ENCODE results near the gene DAAM2. TPM values are rescaled to one million over a fixed set of nuclear protein-coding genes. Genes with fewer than 3 reads are reported as not detected.

The DAAM2 gene
- total RNA-seq, 2 experiments from 2014 or later = not detected

DNA sequence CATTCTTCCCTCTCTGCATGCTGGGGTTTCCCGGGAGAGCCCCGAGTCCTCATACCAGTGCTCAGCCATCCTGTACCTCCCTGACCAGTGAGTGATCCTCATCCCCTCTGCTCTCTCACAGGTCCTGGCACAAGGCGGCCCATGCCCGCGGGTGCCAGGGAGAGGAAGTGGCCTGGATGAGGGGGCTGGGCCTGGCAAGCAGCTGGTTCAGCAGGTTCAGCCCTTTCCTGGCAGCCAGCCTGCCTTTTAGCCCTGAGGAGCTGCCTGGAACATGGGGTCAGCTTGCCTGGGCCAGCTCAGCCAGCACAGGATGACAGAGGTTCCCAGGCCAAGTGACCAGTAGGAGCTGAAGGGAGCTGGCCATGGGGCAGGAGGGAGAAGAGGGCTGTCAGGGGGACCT lies 131.2 kb downstream of the DAAM2 start:
- ChIA-PET CTCF (no interaction called here), POLR2A (no interaction called here)
- peaks cover 7% of the 10 kb centered on the region for H3K4me1 Mint-ChIP-seq (ENCODE audit: low read depth)
- H3K27me3 Mint-ChIP-seq (ENCODE audit: low read depth) = no peaks in the 10 kb centered on the region
- ATAC-seq = no peak
- H3K9me3 Mint-ChIP-seq (ENCODE audit: insufficient read depth) = no peaks in the 10 kb centered on the region
- H3K27ac Mint-ChIP-seq = no peak overlapping the region
- H3K36me3 Mint-ChIP-seq (ENCODE audit: low read depth) = no peaks in the 10 kb centered on the region
- no peak overlapping the region for H3K4me3 Mint-ChIP-seq
- no peak for DNase-seq

DNA sequence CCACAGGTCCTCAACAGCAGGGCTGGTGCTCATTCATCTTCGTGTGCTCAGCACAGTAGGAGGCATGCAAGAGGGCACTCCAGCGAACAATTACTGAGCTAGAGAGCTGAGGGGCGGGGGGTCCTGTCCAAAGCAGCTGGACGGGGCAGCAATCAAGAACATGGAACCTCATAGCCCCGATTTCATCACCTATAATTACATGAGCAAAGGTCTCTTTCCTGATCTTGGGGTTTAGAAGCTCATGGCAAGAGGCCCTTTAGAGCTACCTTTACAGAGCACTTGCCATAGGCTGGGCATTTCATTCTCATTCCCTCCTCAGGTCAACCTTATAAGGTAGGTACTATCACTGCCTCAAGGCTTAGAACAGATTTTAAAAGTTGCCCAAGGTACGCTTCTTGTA lies 131.7 kb downstream of the DAAM2 start:
- no peaks in the 10 kb centered on the region for H3K36me3 Mint-ChIP-seq (ENCODE audit: low read depth)
- DNase-seq = no peak
- ATAC-seq = no peak
- peaks cover 7% of the 10 kb centered on the region for H3K4me1 Mint-ChIP-seq (ENCODE audit: low read depth)
- H3K9me3 Mint-ChIP-seq (ENCODE audit: insufficient read depth) = no peaks in the 10 kb centered on the region
- no peak overlapping the region for H3K4me3 Mint-ChIP-seq
- CTCF ChIA-PET = no interaction called here
- H3K27me3 Mint-ChIP-seq (ENCODE audit: low read depth) = no peaks in the 10 kb centered on the region
- POLR2A ChIA-PET = no interaction called here
- H3K27ac Mint-ChIP-seq = no peak overlapping the region

DNA sequence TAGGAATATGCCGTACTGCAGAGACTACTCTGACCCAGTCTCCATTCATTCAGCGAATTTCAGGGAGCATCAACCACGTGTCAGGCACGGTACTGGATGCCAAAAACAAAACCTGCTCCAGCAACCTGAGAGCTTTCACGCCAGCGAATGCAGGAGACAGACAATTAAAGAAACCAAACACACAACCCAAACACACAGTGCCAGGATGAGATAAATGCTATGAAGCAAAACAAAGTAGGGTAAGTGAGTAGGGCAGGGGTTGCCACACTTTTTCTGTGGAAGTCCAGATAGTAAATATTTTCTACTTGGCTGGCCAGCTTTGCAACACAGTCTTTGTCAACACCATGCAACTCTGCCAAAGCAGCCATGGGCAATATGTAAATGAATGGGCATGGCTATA lies 132.1 kb downstream of the DAAM2 start:
- no peak overlapping the region for H3K27ac Mint-ChIP-seq
- POLR2A ChIA-PET = no interaction called here

DNA sequence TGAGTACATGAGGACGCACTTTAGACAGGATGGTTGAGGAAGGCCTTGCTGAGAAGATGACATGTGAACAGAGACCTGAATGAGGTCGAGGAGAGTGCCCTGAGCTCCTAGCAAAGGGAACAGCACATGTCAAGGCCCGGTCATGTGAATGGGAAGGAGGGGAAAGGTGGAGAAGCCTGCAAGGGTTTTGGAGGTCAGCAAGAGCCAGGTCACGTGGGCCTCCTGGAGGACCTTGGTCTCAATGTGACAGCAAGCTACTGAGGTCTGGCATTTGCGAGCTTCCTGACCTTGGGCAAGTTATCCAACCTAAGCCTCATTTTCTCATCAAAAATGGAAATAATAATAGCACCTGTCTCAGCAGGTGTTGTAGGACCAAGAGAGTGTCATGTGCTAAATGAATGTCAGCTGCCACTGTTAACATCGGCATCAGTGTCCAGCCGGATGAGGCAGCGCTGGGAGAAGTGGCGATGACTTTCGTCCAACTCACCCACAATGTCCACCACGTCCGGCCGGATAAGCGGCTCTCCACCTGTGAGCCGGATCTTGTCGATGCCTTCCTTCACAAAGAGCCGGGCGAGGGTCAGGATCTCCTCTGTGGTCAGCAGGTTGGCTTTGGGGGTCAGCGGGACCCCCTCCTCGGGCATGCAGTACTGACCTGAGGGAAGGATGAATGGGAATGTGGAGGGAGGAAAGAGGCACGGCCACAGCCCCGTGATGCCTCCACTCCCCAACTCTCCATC lies 133.2 kb downstream of the DAAM2 start:
- no peak overlapping the region for H3K4me3 Mint-ChIP-seq
- H3K4me1 Mint-ChIP-seq (ENCODE audit: low read depth) = peaks cover 7% of the 10 kb centered on the region
- H3K36me3 Mint-ChIP-seq (ENCODE audit: low read depth) = no peaks in the 10 kb centered on the region
- CTCF ChIA-PET = no interaction called here
- POLR2A ChIA-PET = no interaction called here
- no peak for ATAC-seq
- no peaks in the 10 kb centered on the region for H3K9me3 Mint-ChIP-seq (ENCODE audit: insufficient read depth)
- H3K27ac Mint-ChIP-seq = no peak overlapping the region
- no peak for DNase-seq
- H3K27me3 Mint-ChIP-seq (ENCODE audit: low read depth) = no peaks in the 10 kb centered on the region

More for the DNA sequence above, 132.1 kb downstream of the DAAM2 start:
- peaks cover 7% of the 10 kb centered on the region for H3K4me1 Mint-ChIP-seq (ENCODE audit: low read depth)
- CTCF ChIA-PET = no interaction called here
- no peak overlapping the region for H3K4me3 Mint-ChIP-seq
- ATAC-seq (no peak), DNase-seq (no peak)
- H3K36me3 Mint-ChIP-seq (ENCODE audit: low read depth) = no peaks in the 10 kb centered on the region
- no peaks in the 10 kb centered on the region for H3K9me3 Mint-ChIP-seq (ENCODE audit: insufficient read depth)
- no peaks in the 10 kb centered on the region for H3K27me3 Mint-ChIP-seq (ENCODE audit: low read depth)

DNA sequence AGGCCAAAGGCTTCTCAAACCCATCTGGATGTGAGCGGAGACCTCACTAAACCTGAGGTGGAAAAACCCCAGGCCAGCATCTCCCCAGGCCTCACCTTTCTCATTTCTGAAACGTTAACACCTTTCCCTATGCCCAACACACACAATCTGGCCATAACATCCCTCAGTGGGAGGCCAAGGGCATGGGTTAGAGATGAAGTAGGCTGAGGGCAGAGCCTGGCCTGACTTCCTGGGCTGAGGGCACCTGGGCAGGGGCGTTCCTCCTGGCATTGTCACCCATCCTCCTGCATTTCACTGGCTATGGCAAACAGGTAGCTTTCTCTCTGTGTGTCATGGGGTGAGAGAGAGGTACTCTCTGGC lies 133.7 kb downstream of the DAAM2 start:
- POLR2A ChIA-PET = no interaction called here
- peaks cover 7% of the 10 kb centered on the region for H3K4me1 Mint-ChIP-seq (ENCODE audit: low read depth)

DNA sequence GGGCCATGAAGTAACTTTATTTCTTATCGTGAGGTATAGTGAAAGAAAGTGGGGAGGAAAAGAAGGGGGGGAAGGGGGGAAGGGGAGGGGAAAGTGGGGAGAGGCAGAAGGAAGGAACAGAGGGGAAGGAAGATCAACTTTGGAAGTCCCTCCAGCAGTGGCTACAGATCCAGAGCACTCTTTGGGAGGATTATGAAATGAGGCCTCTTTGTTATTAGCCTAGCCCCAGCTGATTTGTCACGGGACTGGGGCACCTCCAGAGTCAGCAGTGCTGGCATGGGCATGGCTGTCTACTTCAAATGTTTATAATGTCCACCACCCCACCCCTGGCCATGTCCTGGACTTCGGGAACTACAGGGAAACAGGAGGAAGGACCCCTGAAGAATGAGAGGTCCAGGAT lies 134.5 kb downstream of the DAAM2 start:
- Mint-ChIP-seq H3K36me3 (ENCODE audit: low read depth) (no peaks in the 10 kb centered on the region), H3K27ac (peak overlapping the region; percentile 18), H3K4me3 (no peak overlapping the region), H3K4me1 (ENCODE audit: low read depth) (peaks cover 7% of the 10 kb centered on the region), H3K27me3 (ENCODE audit: low read depth) (no peaks in the 10 kb centered on the region), H3K9me3 (ENCODE audit: insufficient read depth) (no peaks in the 10 kb centered on the region)
- ChIA-PET CTCF (no interaction called here), POLR2A (no interaction called here)
- peak; percentile 27 for ATAC-seq
- DNase-seq = no peak

More for the DNA sequence above, 133.7 kb downstream of the DAAM2 start:
- Mint-ChIP-seq H3K4me3 (no peak overlapping the region), H3K9me3 (ENCODE audit: insufficient read depth) (no peaks in the 10 kb centered on the region), H3K27me3 (ENCODE audit: low read depth) (no peaks in the 10 kb centered on the region), H3K36me3 (ENCODE audit: low read depth) (no peaks in the 10 kb centered on the region), H3K27ac (no peak overlapping the region)
- CTCF ChIA-PET = no interaction called here
- no peak for ATAC-seq
- DNase-seq = no peak

DNA sequence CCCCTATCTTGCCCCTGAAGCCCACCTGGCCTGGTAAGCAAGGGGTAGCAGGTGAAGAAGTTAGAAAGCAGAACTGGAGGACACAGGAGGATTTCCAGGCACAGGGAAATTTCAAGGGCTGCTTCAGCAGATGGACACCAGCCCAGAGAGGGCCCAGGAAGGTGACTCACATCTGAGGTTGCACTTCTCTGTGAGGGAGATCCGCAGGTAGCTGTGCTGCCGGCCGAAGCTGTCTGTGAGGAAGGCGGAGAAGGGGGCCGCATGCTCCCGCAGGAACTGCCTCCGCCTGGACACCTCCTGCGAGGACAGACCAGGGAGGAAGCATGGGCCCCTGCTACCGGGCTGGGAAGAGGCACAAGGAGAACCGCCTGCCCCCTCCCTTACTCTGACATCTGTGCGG lies 135.0 kb downstream of the DAAM2 start:
- ChIA-PET POLR2A (no interaction called here), CTCF (no interaction called here)
- Mint-ChIP-seq H3K4me3 (no peak overlapping the region), H3K36me3 (ENCODE audit: low read depth) (no peaks in the 10 kb centered on the region), H3K27ac (no peak overlapping the region), H3K4me1 (ENCODE audit: low read depth) (peaks cover 7% of the 10 kb centered on the region), H3K27me3 (ENCODE audit: low read depth) (no peaks in the 10 kb centered on the region), H3K9me3 (ENCODE audit: insufficient read depth) (no peaks in the 10 kb centered on the region)
- DNase-seq (no peak), ATAC-seq (peak; percentile 39)

DNA sequence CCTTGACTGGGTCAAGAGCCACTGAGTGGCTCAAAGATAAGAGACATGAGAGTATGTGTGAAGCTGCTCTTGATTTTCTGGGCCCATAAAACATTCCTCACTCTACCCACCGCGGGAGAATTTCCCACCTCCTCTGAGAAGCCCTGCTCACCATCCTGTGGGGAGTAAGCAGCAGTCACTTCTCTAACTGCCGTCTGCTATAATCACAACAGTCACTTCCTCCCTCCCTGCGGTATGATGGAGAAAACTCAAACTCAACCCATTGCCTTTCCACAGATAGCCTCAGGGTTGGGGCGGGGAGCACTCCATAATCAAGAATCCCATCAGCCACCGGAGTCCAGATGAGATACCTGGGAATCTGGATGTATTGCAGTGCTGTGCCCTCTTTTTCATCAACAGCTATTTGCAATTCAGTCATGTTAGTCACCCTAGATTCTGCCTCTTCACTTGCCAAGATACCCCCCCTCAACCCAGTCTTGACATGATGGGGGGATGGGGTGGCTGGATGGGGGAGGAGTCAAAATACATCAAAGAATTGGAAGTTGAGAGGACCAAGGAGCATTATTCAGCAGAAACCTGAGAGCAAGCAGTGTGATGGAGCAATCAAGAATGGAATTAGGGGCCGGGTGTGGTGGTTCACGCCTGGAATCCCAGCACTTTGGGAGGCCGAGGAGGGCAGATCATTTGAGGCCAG lies 137.0 kb downstream of the DAAM2 start:
- Mint-ChIP-seq H3K4me3 (no peak overlapping the region), H3K27me3 (ENCODE audit: low read depth) (peaks cover 7% of the 10 kb centered on the region), H3K9me3 (ENCODE audit: insufficient read depth) (no peaks in the 10 kb centered on the region), H3K4me1 (ENCODE audit: low read depth) (peaks cover 5% of the 10 kb centered on the region), H3K27ac (no peak overlapping the region), H3K36me3 (ENCODE audit: low read depth) (no peaks in the 10 kb centered on the region)
- ChIA-PET CTCF (no interaction called here), POLR2A (no interaction called here)
- no peak for DNase-seq
- ATAC-seq = no peak

DNA sequence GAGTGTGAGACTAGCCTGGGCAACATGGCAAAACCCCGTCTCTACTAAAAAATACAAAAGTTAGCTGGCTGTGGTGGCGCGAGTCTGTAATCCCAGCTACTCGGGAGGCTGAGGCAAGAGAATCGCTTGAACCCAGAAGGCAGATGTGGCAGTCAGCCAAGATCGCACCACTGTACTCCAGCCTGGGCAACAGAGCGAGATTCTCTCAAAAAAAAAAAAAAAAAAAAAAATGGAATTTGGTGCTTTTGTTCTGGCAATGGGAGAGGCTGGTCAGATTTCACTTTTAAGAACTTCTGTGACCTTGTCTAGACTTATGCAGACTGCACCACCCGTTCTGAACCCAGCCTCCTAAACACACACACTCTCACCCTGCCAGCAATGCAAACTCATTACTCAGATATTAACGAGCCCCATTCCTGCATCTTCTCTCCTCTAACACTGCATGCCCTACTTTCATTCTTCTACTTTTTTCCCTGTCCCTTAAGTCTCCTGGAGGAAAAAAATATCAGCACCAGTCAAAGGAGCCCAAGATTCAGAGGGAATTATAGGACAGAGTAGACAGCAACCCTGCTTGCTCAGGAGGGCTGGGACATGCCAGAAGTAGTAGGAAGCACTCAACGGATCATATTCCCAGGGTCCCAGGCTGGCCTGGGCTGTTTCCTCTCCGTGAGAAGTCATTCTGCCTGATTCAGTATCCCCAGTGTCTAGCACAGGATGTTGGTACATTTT lies 137.7 kb downstream of the DAAM2 start:
- ATAC-seq (no peak), DNase-seq (no peak)
- Mint-ChIP-seq H3K36me3 (ENCODE audit: low read depth) (no peaks in the 10 kb centered on the region), H3K9me3 (ENCODE audit: insufficient read depth) (no peaks in the 10 kb centered on the region), H3K4me1 (ENCODE audit: low read depth) (peaks cover 7% of the 10 kb centered on the region), H3K27me3 (ENCODE audit: low read depth) (peaks cover 7% of the 10 kb centered on the region), H3K27ac (no peak overlapping the region), H3K4me3 (no peak overlapping the region)
- ChIA-PET POLR2A (no interaction called here), CTCF (no interaction called here)

DNA sequence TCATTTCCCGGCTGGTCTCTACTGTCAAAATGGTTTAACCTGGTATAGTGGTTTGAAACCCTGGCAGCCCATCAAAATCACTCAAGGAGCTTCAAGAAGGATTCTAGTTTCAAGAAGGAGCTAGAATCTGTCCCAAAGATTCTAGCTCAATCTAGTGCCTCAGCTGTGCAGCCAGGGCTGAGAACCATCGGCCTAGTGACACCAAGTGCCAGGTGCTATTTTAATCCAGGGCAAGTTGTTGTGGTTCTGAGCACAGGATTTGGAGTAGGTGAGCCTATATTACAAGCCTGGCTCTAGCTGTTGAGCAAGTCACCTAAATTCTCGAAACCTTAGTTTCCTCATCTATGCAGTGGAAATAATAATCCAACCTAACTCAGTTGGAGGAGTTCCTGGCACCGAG lies 138.4 kb downstream of the DAAM2 start:
- H3K27ac Mint-ChIP-seq = no peak overlapping the region
- no peaks in the 10 kb centered on the region for H3K9me3 Mint-ChIP-seq (ENCODE audit: insufficient read depth)
- ChIA-PET POLR2A (no interaction called here), CTCF (no interaction called here)
- no peak overlapping the region for H3K4me3 Mint-ChIP-seq
- peaks cover 7% of the 10 kb centered on the region for H3K4me1 Mint-ChIP-seq (ENCODE audit: low read depth)
- no peak for ATAC-seq
- H3K27me3 Mint-ChIP-seq (ENCODE audit: low read depth) = peaks cover 13% of the 10 kb centered on the region
- no peaks in the 10 kb centered on the region for H3K36me3 Mint-ChIP-seq (ENCODE audit: low read depth)
- no peak for DNase-seq

DNA sequence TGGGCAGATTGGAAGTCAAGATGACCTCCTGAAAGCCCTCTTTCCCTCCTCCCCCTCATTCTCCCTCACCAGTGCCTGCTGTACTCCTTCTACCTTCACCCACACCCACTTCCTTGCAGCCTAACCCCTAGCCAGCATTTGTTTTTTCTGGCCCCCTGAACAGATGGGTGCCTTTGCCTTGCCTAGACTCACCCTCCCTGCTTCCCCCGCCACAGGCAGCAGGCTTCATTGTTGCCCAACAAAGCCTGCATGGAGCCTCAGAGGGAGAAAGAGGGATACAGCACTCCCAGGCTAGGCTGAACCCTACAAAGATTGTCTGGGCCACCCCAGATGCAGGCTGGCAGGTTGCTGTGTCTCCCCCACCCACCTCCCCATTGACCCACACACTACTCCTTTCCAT lies 139.4 kb downstream of the DAAM2 start:
- ATAC-seq (no peak), DNase-seq (no peak)
- POLR2A ChIA-PET = no interaction called here
- Mint-ChIP-seq H3K27ac (no peak overlapping the region), H3K36me3 (ENCODE audit: low read depth) (no peaks in the 10 kb centered on the region), H3K27me3 (ENCODE audit: low read depth) (peaks cover 17% of the 10 kb centered on the region), H3K4me1 (ENCODE audit: low read depth) (peaks cover 5% of the 10 kb centered on the region), H3K9me3 (ENCODE audit: insufficient read depth) (no peaks in the 10 kb centered on the region), H3K4me3 (no peak overlapping the region)
- CTCF ChIA-PET = no interaction called here

DNA sequence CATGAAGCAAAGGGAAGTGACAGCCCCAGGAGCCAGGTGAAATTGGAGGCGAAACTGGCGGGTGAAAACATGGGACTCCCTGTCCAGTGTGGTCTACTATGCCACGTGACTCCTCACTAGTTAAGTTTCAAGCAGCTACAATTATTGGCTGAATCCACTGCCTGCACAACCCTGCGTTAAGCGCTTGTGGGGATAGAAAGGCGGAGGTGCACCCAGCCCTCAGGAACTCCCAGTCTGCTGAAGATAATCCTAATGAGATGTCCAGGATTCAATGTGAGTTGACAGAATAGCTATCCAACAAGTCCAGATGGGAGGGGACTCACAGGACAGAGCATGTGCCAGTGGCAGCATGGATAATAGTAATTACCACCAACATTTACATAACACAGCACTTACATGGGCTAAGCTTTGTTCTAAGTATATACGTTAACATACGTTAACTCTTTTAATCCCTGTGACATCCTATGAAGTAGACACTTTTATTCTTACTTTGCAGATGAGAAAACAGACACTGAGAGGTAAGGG lies 140.3 kb downstream of the DAAM2 start:
- Mint-ChIP-seq H3K4me1 (ENCODE audit: low read depth) (peaks cover 5% of the 10 kb centered on the region), H3K36me3 (ENCODE audit: low read depth) (no peaks in the 10 kb centered on the region), H3K27me3 (ENCODE audit: low read depth) (peaks cover 20% of the 10 kb centered on the region), H3K27ac (no peak overlapping the region), H3K4me3 (no peak overlapping the region), H3K9me3 (ENCODE audit: insufficient read depth) (no peaks in the 10 kb centered on the region)
- ChIA-PET POLR2A (no interaction called here), CTCF (no interaction called here)
- DNase-seq = no peak
- ATAC-seq = no peak

Data from activated CD8-positive, alpha-beta T cell treated with anti-CD3 and anti-CD28 coated beads, Interleukin-2, amount 10 ng/mL, durations not matched to agents 7 days and 5 days (primary cell).